Measurements from ENCODE around the gene PKP4.

DNA sequence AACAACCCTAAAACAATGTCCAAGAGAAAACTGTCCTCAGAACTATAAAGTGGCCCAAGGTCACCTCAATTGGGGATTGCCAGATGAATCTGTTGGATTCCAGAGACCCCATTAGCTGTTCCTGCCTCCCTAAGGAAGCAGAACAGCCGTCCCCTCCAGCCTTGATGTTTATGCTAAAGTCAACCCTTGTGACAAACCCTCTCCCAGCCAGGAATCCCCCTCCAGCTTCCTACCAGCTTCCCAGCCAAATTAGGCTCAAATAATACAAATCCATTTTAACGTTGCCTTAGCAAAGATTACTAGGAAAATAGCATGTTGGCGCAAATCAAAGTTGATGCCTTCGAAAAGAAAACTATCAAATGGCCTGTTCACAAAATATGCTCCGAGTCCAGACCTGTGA is 232.6 kb downstream of the PKP4 start:
- TF ChIP-seq, protein P1, sequence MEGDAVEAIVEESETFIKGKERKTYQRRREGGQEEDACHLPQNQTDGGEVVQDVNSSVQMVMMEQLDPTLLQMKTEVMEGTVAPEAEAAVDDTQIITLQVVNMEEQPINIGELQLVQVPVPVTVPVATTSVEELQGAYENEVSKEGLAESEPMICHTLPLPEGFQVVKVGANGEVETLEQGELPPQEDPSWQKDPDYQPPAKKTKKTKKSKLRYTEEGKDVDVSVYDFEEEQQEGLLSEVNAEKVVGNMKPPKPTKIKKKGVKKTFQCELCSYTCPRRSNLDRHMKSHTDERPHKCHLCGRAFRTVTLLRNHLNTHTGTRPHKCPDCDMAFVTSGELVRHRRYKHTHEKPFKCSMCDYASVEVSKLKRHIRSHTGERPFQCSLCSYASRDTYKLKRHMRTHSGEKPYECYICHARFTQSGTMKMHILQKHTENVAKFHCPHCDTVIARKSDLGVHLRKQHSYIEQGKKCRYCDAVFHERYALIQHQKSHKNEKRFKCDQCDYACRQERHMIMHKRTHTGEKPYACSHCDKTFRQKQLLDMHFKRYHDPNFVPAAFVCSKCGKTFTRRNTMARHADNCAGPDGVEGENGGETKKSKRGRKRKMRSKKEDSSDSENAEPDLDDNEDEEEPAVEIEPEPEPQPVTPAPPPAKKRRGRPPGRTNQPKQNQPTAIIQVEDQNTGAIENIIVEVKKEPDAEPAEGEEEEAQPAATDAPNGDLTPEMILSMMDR (conservative IDR thresholded peaks at IDR 0.05 in 1 of 2, IDR thresholded peaks at IDR 0.05 in 1 of 2; ENCODE audit: extremely low read depth in 1 of 2, insufficient read depth in 1 of 2, low read depth in 1 of 2, low read length in 2 of 2), result no peak
- no peak for TF ChIP-seq EZH2 (IDR thresholded peaks at IDR 0.05; ENCODE audit: borderline replicate concordance, low read length)
